HG03469 (cell line): ENCODE measurements around the gene TRAPPC2B.
A peak's percentile ranks its signal among the peaks of the same experiment; 100 is the strongest.
"Not testable (repeated sequence)": the region's sequence is repeated elsewhere in the genome, so short reads cannot be mapped to it uniquely, and the experiment has no call there.

Experiments
- ATAC-seq: cut with Tn5 transposase; IDR thresholded peaks from one replicate; pipeline ENCODE4 v1.9.1; 2021; ENCODE audit warnings: mild to moderate bottlenecking, moderate library complexity, moderate number of reproducible peaks; ENCODE audit not compliant: unreplicated experiment

The TRAPPC2B gene

DNA sequence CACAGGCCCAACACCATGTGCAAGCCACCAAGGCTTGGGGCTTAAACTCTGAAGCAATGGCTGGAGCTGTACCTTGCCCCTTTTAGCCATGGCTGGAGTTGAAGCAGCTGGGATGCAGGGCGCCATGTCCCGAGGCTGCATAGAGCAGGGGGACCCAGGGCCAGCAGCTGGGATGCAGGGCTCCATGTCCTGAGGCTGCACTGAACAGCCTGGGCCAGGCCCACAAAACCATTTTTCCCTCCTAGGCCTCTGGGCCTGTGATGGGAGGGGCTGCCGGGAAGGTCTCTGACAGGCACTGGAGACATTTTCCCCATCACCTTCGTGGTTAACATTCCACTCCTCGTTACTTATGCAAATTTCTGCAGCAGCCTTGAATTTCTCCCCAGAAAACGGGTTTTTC, 10.8 kb downstream of the TRAPPC2B start:
- ATAC-seq, result no peak

- ATAC-seq, result not testable (repeated sequence)
Observed at GRCh38 chr19:57374647-57375046, 11.3 kb downstream of the TRAPPC2B start.

DNA sequence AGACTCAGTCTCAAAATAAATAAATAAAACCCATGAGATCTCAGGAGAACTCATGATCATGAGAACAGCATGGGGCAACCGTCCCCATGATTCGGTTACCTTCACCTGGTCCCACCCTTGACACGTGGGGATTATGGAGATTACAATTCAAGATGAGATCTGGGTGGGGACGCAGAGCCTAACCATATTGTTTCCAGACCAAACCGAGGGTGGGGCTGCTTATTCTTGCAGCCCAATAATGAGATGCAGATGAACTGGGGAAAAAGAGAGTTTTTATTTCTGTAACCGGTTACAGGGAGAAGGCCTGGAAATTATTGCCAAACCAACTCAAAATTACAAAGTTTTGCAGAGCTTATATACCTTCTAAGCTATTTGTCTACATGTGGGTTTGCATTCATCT, 12.8 kb downstream of the TRAPPC2B start:
- ATAC-seq, result no peak

DNA sequence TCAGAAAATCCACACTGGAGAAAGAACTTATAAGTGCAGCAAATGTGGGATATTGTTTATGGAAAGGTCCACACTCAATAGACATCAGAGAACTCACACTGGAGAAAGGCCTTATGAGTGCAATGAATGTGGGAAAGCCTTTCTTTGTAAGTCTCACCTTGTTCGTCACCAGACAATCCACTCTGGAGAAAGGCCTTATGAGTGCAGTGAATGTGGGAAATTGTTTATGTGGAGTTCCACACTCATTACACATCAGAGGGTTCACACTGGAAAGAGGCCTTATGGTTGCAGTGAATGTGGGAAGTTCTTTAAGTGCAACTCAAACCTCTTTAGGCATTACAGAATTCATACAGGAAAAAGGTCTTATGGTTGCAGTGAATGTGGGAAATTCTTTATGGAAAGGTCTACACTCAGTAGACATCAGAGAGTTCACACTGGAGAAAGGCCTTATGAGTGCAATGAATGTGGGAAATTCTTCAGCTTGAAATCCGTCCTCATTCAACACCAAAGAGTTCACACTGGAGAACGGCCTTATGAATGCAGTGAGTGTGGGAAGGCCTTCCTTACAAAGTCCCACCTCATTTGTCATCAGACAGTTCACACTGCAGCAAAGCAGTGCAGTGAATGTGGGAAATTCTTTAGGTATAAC, 14.3 kb downstream of the TRAPPC2B start:
- no peak for ATAC-seq

GRCh38 chr19:57380923-57381322, 17.6 kb downstream of the TRAPPC2B start:
- ATAC-seq, result no peak

- ATAC-seq, result no peak
Observed at GRCh38 chr19:57382806-57383488, 19.6 kb downstream of the TRAPPC2B start.

DNA sequence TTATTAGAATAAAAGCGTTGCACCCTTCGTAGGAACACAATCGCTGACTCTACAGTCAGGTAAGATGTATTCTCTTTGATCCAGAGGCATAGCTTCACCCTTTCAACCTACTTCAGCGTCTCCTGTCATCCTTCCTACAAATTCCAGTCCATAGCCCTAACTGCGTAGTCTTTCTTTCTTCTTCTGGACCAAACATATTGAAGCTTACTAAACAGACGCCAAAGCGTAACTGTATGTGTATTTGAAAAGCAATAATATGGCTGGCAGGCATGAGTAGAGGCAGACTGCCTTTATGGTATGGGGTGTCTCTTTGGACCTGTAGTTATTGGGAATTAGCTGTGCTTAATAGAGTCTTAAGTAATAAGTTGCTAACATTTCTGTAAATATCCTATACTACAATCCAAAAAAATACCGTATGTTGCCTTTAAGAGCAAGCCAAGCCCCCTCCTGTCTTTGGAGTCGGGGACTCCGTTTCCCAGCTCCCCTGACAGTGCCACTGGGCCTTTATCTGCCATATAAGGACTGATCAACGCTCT, 25.9 kb downstream of the TRAPPC2B start:
- ATAC-seq, result no peak

DNA sequence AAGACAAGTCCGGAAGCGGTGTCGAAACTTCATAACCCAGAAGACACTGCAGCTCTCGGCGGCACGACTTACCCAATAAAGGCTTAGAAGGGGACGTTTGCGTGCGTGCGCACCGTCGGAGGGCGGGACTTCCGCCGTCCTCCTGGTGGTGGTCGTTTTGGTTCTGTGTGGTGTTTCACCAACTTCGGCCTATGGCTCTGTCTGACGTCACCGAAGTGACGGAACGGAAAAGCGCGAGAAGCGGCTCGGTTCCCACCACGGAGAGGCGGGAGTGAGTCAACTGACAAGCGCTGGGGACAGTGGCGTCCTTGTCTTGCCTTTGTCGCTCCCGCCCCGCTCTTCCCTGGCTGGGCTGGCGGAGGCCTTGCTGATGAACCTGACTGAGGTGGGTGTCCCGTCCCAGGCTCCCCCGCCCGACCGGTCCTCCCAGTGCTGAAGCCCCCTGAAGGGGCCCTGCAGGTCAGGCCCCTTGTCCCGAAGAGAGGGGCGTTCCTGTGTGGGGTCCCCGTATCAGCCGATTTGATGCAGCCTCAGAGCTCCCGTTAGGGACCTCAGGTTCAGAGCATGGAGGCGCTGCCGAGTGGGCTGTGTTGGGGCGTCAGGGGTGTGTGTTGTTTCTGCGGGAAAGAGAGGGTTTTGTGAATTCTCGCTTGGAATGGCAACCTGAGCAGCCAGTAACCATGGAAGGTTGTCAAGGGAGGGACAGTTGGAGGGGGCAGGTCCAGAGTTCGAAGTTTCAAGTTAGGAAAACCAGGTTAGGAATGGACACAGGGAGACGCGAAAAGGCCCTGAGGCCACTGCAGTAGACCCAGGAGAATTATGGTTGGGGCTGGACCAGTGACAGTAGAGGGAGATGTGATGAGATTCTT, 26.6 kb downstream of the TRAPPC2B start, which contains the start of gene ZNF548:
ZNF548 (plus strand) TSS at position 125 of the 869 bp plus-strand sequence; CDS start at position 371, 246 bp downstream.
- peak; percentile 96 for ATAC-seq

GRCh38 chr19:57395710-57396109, 32.4 kb downstream of the TRAPPC2B start:
- ATAC-seq, result no peak

DNA sequence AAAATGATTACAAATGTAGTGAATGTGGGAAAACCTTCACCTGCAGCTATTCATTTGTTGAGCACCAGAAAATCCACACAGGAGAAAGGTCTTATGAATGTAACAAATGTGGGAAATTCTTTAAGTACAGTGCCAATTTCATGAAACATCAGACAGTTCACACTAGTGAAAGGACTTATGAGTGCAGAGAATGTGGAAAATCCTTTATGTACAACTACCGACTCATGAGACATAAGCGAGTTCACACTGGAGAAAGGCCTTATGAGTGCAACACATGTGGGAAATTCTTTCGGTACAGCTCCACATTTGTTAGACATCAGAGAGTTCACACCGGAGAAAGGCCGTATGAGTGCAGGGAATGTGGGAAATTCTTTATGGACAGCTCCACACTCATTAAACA, 35.5 kb downstream of the TRAPPC2B start:
- no peak for ATAC-seq

DNA sequence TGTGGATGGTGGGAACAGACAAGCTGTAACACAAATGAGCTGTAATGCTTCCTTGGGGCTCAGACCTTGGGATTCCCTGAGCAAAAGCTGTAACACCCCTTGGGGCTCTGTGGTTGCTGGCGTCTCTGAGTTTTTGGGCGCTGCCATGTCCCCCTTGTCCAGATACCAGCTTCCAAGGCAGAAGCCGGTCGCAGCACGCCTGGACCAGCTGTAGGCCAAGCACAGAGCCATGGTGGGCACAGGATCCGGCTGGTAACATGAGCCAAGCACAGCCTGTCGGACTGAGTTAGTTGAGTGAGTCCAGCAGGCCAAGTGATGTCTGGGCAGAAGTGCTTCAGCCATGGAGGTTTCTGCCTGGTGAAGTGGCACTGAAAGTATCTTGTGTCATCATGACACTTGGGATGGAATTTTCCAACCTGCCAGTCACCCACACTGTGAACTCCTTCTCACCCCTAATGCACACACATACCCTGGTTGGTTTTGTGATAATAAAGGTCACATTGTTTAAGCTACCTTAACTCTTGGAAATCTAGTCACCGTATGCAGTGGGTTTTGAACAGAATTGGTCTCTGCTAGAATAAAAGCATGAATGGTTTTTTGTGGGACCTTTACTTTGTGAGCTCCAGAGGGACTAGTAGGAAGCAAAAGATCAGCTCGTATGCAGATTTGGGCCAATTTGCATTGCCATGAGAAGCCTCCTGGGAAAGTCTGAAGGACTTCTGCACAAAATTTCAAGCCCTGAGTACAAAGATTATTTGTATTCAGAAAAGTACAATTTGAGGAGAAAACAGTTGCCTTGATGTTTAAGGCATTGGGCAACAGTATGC, 40.6 kb downstream of the TRAPPC2B start:
- no peak for ATAC-seq

- no peak for ATAC-seq
Observed at GRCh38 chr19:57406516-57407123, 43.3 kb downstream of the TRAPPC2B start.

DNA sequence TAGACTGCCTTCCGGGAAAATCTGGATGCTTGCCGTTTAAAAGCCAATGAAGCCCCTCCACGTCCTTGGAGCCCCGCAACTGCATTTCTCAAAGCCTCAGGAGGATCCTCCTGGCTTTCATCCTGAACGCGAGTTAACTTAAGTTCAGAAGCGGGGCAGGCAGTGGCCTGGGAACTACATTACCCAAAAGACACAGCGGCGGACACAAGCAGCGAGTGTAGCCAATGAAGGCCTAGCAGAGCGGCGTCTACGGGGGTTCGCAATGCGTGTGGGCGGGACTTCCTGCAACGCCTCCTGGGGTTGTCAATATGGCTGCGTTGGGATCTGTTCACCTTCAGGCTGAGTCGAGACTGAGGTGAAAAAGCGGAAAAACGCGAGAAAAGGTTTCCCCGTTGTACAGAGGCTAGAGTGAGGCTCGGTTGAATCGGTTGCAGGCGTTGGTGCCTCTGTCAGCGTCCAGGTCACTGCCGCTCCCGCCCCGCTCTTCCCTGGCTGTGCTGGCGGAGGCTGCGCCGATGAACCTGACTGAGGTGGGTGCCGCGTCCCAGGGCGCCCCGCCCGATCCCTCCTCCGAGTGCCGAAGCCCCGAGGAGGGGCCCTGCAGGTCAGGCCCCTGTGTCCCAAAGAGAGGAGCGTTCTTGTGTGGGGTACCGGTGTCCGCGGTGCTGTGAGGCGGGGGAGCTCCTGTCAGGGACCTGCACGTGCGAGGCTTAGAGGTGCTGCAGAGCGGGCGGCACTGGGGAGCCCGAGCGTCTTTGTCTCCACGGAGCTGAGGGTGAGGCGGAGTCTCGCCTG, 47.7 kb downstream of the TRAPPC2B start, which contains the start of gene ZNF17:
ZNF17 (plus strand) TSS at position 285 of the 795 bp plus-strand sequence. CDS start 2,455 bp downstream, outside the sequence.
- peak; percentile 95 for ATAC-seq
